ENCODE results near the gene KCNN1. TPM values are rescaled to one million over a fixed set of nuclear protein-coding genes. Genes with fewer than 3 reads are reported as not detected.

The KCNN1 gene
- total RNA-seq, 1 experiment from 2014 or later = 0.90 TPM

DNA sequence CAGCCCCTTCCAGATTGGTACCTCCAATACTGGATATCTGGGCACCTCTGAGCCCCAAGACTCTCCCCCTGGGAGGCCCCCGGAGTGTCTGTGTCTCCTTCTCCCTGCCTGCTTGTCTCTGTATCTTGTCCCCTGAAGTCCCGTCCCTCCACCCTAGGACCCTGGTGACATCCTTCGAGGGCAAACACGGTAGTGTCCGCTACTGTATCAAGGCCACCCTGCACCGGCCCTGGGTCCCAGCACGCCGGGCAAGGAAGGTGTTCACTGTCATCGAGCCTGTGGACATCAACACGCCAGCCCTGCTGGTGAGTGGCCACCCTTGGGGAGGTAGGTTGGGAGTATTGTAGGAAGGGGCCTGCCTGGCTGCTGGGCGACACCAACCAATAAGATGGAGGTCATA, 41.9 kb downstream of the KCNN1 start:
- intact Hi-C loops (cut with micrococcal nuclease; ENCODE audit: unreplicated experiment) (no loop called here), in situ Hi-C loops (cut with HindIII; ENCODE audit: low pct_unique_long_range_greater_than_20kb, low sequenced_read_pairs) (no loop called here)
- Histone ChIP-seq H3K4me3 (ENCODE audit: low read depth in 2 of 2, low read length in 2 of 2) (peak overlapping the region; percentile 39 to 41; a peak in 3 of 4 replicates), H3K36me3 (ENCODE audit: control insufficient read depth, insufficient read depth, low read length) (no peaks in the 10 kb centered on the region), H3K4me1 (ENCODE audit: control insufficient read depth, insufficient read depth, low read length) (peaks cover 18% of the 10 kb centered on the region), H3K9me3 (ENCODE audit: control insufficient read depth, insufficient read depth, low read depth, low read length) (no peaks in the 10 kb centered on the region), H3K27me3 (ENCODE audit: control insufficient read depth, insufficient read depth, low read length) (no peaks in the 10 kb centered on the region), H3K27ac (ENCODE audit: low read length) (peak overlapping the region; percentile 54; the same call in 1 of the 2 replicates)
- ChIA-PET POLR2A (no interaction called here), CTCF (no interaction called here)
- TF ChIP-seq, protein P1, sequence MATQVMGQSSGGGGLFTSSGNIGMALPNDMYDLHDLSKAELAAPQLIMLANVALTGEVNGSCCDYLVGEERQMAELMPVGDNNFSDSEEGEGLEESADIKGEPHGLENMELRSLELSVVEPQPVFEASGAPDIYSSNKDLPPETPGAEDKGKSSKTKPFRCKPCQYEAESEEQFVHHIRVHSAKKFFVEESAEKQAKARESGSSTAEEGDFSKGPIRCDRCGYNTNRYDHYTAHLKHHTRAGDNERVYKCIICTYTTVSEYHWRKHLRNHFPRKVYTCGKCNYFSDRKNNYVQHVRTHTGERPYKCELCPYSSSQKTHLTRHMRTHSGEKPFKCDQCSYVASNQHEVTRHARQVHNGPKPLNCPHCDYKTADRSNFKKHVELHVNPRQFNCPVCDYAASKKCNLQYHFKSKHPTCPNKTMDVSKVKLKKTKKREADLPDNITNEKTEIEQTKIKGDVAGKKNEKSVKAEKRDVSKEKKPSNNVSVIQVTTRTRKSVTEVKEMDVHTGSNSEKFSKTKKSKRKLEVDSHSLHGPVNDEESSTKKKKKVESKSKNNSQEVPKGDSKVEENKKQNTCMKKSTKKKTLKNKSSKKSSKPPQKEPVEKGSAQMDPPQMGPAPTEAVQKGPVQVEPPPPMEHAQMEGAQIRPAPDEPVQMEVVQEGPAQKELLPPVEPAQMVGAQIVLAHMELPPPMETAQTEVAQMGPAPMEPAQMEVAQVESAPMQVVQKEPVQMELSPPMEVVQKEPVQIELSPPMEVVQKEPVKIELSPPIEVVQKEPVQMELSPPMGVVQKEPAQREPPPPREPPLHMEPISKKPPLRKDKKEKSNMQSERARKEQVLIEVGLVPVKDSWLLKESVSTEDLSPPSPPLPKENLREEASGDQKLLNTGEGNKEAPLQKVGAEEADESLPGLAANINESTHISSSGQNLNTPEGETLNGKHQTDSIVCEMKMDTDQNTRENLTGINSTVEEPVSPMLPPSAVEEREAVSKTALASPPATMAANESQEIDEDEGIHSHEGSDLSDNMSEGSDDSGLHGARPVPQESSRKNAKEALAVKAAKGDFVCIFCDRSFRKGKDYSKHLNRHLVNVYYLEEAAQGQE (IDR thresholded peaks at IDR 0.05; ENCODE audit: insufficient read depth in 1 of 2, low read depth in 2 of 2, low read length in 1 of 2) = no peak
- TF ChIP-seq SIN3A (IDR thresholded peaks at IDR 0.05; ENCODE audit: borderline replicate concordance, insufficient read depth, low read depth, low read length) (no peak), TCF7L2 (IDR thresholded peaks at IDR 0.05; ENCODE audit: low read depth, low read length) (no peak), POLR2AphosphoS5 (IDR thresholded peaks at IDR 0.05; ENCODE audit: low read depth, low read length) (no peak)
- TF ChIP-seq, protein P2, sequence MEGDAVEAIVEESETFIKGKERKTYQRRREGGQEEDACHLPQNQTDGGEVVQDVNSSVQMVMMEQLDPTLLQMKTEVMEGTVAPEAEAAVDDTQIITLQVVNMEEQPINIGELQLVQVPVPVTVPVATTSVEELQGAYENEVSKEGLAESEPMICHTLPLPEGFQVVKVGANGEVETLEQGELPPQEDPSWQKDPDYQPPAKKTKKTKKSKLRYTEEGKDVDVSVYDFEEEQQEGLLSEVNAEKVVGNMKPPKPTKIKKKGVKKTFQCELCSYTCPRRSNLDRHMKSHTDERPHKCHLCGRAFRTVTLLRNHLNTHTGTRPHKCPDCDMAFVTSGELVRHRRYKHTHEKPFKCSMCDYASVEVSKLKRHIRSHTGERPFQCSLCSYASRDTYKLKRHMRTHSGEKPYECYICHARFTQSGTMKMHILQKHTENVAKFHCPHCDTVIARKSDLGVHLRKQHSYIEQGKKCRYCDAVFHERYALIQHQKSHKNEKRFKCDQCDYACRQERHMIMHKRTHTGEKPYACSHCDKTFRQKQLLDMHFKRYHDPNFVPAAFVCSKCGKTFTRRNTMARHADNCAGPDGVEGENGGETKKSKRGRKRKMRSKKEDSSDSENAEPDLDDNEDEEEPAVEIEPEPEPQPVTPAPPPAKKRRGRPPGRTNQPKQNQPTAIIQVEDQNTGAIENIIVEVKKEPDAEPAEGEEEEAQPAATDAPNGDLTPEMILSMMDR (IDR thresholded peaks at IDR 0.05) = no peak
- no TSS peak for BruUV-seq (replicated peaks)
- DNase-seq (ENCODE audit: low read depth, low spot score) = no peak
- ATAC-seq = no peak

DNA sequence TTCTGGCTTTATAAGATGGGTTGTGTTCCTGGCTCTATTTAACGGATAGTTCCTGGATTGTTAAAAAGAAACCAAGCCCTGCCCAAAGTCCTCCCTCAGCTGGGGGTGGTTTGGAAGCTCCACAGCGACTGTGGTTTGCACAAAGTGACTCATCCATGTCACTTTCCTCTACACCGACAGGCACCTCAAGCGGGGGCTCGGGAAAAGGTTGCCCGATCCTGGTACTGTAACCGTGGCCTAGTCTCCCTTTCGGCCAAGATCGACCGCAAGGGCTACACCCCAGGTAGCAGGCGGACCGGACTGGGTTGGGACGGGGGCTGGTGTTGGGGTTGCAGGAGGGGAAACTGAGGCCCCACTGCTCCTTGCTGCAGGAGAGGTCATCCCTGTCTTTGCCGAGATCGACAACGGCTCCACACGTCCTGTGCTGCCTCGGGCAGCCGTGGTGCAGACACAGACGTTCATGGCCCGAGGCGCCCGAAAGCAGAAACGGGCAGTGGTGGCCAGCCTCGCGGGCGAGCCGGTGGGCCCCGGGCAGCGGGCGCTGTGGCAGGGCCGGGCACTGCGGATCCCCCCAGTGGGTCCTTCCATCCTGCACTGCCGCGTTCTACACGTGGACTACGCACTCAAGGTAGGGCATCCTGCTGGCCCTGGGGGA, 42.6 kb downstream of the KCNN1 start:
- Histone ChIP-seq H3K36me3 (ENCODE audit: control insufficient read depth, insufficient read depth, low read length) (no peaks in the 10 kb centered on the region), H3K4me1 (ENCODE audit: control insufficient read depth, insufficient read depth, low read length) (peaks cover 18% of the 10 kb centered on the region), H3K4me3 (ENCODE audit: low read depth in 2 of 2, low read length in 2 of 2) (peak overlapping the region in 1 of 2 experiments; percentile 39; a peak in 2 of 4 replicates), H3K27ac (ENCODE audit: low read length) (0 out of 2 replicates have a peak overlapping the region, but pooled peaks have one; percentile 54), H3K9me3 (ENCODE audit: control insufficient read depth, insufficient read depth, low read depth, low read length) (no peaks in the 10 kb centered on the region), H3K27me3 (ENCODE audit: control insufficient read depth, insufficient read depth, low read length) (no peaks in the 10 kb centered on the region)
- no TSS peak for BruUV-seq (replicated peaks)
- in situ Hi-C loops (cut with HindIII; ENCODE audit: low pct_unique_long_range_greater_than_20kb, low sequenced_read_pairs) = no loop called here
- ATAC-seq (no peak), DNase-seq (ENCODE audit: low read depth, low spot score) (no peak)
- POLR2A ChIA-PET = no interaction called here
- no peak for TF ChIP-seq POLR2AphosphoS5 (IDR thresholded peaks at IDR 0.05; ENCODE audit: low read depth, low read length)
- TF ChIP-seq SIN3A (IDR thresholded peaks at IDR 0.05; ENCODE audit: borderline replicate concordance, insufficient read depth, low read depth, low read length) = no peak
- TF ChIP-seq TCF7L2 (IDR thresholded peaks at IDR 0.05; ENCODE audit: low read depth, low read length) = no peak
- TF ChIP-seq, protein P1 (IDR thresholded peaks at IDR 0.05; ENCODE audit: insufficient read depth in 1 of 2, low read depth in 2 of 2, low read length in 1 of 2) = no peak
- TF ChIP-seq, protein P2 (IDR thresholded peaks at IDR 0.05) = no peak
- intact Hi-C loops (cut with micrococcal nuclease; ENCODE audit: unreplicated experiment) = no loop called here
- CTCF ChIA-PET = no interaction called here

All from Panc1 (cell line).